GM18502 (cell line): ENCODE measurements around the gene NASP.

ENCODE experiments used
- ATAC-seq: cut with Tn5 transposase; IDR thresholded peaks from one replicate; pipeline ENCODE4 v1.9.1; 2021; ENCODE audit warnings: mild to moderate bottlenecking; ENCODE audit not compliant: unreplicated experiment, poor library complexity

The NASP gene

DNA sequence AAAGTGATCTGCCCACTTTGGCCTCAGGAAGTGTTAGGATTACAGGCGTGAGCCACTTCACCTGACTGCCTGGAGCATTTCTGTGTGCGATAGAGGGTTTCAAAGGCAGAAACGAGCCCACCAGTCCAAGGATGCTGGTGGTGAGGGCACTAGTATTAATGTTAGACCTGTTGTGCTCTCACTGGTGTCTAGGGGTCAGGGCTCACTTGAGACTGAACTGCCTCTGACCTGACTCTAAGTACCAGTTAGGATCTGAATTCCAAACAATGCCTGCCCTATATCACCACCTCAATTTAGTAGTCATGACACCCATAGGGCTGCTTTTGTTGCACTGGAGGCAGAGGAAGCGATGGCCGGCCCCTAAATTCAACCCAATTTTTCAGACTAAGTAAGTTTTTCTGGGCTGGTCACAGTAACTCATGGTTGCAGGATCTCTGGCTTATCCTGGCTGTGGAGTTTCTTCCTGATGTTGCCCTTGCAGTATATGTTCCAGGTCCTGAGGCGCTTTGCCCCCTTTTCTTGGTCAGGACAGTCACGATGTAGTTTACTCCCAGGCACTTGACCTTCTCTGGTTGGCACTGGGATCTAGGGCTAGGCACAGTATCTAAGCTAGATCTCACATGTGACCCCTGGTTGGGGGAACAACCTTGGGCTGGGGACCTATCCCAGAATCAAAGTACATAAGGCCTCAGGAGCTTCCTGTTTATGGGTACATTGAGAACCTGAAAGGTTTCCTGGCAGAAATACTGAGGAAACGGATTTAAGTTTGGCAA, 35.5 kb downstream of the NASP start:
- no peak for ATAC-seq

- ATAC-seq, result no peak
These were observed 37.0 kb downstream of the NASP start for GRCh38 chr1:45620588-45621500.

GRCh38 chr1:45621501-45621836, 37.6 kb downstream of the NASP start:
- no peak for ATAC-seq

DNA sequence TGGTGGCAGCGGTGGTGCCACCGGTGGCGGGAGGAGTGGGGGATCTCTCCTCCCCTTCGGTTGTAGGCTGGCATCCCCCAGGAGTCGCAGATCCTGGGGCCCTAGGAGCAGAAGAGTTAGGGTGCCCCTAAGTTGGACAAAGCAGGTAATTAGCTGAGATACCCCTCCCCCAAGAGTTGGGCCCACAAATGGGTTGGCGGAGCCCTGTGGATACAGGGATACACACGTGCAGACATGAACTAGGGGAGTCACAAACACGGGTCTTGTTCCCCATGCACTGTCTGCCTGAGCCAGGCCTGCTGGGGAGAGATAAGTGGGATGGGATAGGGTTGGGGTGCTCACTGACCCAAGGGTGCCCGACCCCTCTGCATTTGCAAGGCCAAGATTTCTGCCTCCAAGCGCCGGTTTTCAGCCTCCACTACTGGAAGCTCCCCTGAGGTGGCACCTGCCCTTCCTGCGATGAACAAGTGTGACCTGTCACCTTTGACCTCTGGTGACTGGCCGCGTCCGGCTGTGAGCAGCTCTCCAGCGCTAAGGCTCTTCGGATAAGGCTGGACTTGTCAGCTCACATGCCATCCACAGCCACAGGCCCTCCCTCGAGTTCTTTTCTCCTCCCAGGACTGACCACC, 38.2 kb downstream of the NASP start:
- ATAC-seq, result no peak

DNA sequence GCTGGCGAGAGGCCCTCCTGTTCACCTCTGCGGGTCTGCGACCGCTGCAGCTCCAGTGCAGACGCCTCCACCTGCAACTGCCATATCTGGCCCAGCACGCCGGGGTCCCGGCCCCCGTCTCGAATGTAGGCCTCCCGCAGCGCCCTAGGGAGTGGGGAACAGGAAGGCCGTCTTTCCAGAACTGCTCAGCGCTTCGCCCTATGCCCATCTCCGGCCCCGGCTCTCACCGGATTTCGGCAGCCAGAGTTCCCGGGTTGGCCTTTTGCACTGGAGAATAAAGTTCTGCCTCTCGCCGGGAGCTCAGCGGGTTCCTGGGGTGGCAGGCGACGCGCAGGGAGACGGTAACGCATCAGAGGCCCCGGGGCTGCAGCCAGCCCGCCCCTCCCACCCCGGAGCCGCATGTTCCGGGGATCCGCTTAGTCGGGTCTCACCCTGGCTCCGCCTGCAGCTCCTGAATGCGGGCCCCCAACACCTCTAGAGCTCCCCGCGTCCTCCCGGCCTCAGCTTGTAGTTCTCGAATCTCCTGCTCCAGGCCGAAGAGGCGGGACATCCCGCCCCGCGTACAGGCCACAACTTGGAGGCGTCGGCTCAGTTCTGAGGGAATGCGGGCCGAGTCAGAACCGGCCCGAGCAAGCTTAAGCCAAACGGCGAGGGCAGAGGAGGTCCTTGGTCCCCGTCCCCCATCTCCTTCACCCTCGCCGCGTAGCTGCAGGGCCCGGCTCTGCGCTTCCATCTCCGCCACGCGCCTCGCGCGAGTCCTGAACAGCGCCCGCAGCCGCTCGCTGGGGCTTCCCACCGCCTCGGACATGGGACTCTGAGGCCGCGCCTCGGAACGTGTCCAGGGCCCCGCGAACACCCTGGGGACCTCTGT, 38.9 kb downstream of the NASP start:
- no peak for ATAC-seq

- no peak for ATAC-seq
These were observed 40.1 kb downstream of the NASP start, which contains the start of gene CCDC17 for GRCh38 chr1:45623972-45624371. CCDC17 (minus strand) TSS chr1:45624054; CDS start chr1:45623909, 145 bp downstream.

DNA sequence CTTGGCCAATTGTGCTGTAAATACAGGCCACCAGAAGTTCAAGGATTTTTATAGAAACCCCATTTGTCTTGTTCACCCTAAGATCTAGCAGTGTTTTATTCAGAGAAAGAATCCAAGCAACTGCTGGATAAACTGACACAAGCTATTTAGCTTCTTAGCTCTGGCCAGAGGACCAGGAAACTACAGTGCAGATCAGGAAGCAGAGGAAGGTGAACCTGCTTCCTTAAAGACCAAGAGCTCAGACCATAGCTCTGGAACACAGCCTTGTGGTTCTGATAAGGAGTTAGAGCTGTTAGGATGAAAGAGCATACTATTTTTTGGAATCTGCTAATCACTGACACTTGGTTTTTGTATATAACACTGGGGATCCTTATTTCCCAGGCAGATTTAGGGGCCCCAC, 45.2 kb downstream of the NASP start:
- ATAC-seq, result no peak

DNA sequence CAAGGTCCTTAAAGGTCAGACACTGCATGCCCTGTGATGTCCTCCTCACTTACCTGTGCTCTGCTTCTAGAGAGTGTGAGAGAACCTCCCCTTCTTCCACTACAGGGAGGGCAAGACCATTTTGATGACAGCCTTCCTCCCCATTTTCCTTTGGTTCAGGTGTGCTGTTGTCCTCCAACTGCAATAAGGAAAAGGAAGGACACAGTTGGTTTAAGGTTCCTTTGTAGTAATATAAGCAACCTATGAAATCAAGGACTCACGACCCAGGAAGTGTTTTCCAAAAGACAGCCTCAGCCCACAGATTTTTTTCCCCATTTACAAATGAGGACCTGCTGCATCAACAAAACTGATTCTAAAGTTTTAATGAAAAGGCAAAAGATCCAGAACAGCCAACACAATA, 46.6 kb downstream of the NASP start:
- ATAC-seq, result no peak

DNA sequence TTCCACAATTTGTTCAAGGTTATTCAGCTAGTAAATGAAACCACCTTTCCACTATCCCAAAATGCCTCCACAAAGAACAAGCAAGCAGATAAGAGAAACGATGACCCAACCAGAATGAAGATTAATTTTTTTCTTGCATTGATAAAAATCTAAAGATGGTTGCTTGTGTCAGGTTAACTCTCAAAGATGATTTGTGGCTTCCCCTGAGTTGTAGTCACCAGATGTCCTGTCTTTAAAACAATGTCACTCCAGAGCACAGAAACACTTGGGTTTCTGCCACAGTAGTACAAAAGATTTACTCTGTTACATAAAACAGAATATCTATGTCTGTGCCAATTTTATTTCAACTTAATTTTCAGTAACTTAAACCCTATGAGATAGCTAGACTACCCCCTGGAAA, 51.4 kb downstream of the NASP start:
- ATAC-seq, result no peak

DNA sequence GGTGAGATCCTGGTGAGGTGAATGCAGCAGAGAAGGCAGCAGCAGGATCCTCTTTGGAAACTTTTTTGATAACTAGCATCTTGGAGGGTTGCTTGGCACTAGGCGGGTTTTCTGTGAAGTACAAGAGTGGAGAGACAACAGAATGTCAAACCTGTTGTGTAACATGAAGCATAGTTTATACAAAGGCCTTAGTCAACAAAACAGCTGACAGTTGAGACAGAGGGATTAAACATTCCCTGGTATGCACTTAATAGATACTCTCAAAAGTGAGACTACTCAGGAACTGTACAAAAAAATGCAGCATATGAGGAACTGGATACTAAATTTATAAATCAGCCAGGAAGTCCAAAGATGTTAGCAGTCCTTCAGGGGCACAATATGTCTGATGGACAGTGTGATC, 56.5 kb downstream of the NASP start:
- no peak for ATAC-seq

DNA sequence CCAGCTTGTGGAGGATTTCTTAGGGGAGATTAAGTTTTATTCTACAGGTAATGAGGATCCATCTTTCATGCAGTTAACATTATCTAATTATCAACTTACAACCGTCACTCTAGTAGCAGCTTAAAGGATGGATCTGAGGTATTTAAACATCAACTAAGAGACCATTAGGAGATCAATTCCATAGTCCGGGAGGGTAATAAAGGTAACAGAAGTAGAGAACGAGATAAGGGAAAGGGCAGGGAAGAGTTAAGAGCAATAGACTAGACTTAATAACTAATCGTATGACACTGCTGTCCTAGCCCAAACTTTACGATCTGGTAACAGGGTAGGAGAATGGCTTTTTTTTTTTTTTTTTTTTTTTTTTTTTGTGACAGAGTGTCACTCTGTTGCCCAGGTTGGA, 59.5 kb downstream of the NASP start:
- ATAC-seq, result no peak

DNA sequence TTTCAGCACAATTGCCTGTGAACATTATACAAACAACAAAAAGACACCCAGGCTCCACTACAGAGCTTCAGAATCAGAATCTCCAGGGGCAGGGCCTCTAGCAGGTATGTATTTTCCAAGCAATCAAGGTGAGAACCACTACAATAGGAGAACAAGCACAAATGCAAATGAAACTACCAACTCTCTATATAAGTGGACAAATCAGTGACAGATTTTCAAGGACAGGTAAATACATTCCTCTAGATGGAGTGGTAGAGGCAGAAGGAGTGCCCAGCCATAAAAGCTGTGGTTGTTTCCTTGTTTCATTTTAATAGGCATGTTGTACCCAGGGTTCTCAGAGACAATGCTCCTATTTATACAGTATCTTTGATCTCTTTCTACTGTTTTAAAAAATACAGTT, 60.1 kb downstream of the NASP start:
- no peak for ATAC-seq

GRCh38 chr1:45644661-45645060, 60.8 kb downstream of the NASP start:
- ATAC-seq, result no peak

DNA sequence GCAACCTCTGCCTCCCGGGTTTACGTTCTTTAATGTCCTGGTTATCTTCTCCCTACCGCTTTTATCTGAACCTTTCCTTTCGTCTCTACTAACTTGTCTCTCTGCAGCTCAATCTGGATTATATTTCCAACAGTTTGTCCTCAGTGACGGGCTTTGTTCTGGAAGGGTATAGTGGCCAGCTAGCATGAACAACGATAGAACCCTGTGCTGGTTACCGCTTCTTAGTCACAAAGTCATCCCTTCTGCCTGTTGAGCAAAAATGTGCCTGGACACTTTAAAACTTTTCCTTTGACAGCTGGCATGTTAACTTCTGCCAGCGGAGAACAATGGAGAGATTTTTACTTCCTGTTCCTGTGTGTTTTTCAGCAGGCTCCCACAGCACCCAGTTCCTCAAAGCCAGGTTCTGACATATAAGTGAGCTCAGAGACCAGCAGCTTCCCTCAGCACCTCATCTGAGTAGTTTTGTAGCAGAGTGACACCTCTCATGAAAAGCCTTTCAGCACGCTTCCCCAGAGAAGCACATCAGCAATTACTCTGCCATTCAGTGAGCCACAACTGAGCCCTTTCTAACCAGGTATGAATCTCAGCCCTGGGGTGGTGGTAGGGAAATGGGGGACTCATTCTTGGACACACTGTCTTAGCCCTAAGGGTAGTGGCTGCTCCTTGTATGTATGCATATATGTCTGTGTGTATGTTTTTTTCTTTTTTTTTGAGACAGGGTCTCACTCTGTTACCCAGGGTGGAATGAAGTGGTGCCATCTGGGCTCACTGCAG, 63.6 kb downstream of the NASP start:
- ATAC-seq, result no peak

DNA sequence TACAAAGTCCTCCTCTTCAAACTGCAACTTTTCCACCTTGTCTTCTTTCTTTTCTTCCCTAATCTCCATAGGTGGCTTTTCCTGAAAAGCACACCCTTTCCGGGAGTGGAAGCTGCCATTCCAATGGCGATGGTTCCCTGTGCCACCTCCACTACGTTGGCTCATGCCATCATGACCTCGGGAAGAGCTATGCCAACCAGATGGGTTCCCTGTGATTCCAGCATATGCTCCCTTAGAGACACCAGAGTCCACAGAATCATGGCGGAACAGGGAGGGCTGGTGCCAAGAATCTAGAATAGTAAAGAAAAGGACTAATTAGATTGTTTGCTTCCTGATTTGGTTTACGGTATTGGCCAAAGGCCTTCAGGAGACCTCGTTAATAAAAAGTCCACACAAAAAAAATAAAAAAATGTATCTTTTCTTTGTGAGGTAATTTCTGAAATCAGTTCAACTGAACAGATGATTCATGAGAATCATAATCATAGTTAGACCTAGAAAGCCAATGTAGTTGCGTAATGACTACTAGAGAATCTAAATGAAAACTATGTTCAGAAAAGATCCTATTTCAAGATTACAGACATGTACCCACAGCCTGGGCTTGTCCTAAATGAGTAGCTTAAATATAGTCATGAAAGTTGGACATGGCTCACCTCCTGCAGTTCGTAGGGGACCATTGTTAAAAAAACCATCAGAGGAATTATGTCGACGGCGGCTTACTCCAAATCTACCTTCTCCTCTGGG, 70.9 kb downstream of the NASP start:
- ATAC-seq, result no peak

- no peak for ATAC-seq
These were observed 72.9 kb downstream of the NASP start for GRCh38 chr1:45656573-45657226.

DNA sequence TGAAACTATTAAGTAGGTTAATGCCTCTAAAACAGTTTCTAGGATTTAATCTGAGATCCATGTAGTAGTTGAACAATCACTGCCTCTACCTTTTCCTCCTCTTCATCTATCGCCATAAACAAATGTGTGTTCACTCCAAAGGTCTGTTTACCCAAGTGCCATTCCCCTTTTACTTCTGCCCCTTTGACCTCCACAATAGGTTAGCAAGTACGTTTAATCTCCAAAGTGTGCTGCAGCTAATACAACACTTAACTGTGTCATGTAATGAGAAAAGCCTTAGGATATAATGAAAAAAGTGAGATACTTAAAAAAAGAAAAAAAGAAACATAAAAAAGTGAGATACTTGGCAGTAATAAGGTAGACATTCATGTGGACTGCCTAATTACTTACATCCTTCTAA, 74.3 kb downstream of the NASP start:
- no peak for ATAC-seq

DNA sequence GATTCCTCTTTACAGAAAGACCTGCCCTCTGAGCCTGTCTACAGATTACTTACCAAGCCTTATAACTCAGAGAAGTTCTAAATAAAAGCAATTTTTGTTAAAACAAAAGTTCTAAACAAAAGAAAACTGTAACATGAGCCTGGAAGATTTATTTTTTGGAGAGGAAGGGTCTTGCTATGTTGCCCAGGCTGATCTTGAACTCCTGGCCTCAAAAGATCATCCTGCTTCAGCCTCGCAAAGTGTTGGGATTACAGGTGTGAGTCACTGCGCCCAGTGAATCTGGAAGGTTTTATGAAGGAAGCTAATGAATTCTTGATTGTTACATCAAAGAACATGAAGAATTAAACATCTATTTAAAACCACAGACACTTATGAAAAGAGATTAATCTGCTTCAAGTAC, 75.4 kb downstream of the NASP start:
- ATAC-seq, result no peak
